ENCODE measurements around the gene DDC.

DDC gene

DNA sequence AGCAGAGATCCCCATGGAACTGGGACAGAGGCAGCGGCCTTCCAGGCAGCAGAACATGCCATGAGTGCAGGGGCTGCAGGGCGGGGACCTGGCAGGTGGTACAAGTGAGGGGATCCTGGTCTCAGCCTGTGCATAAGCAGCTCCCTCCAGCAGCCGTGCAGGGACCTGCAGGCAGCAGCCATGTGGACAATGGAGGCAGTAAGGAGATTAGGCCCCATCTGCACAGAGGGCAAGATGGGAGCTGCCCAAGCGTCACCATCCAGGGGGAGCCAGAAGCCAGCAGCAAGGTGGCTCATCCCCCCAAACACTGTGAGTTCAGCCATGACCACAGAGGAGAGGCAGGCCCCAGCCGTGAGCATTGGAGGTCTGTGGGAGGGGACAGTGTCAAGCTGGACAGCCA, 3.1 kb downstream of the DDC start:
- in situ Hi-C loops (cut with MboI; ENCODE audit: low sequenced_read_pairs, unreplicated experiment): no loop called here
- TF ChIP-seq, protein P1, sequence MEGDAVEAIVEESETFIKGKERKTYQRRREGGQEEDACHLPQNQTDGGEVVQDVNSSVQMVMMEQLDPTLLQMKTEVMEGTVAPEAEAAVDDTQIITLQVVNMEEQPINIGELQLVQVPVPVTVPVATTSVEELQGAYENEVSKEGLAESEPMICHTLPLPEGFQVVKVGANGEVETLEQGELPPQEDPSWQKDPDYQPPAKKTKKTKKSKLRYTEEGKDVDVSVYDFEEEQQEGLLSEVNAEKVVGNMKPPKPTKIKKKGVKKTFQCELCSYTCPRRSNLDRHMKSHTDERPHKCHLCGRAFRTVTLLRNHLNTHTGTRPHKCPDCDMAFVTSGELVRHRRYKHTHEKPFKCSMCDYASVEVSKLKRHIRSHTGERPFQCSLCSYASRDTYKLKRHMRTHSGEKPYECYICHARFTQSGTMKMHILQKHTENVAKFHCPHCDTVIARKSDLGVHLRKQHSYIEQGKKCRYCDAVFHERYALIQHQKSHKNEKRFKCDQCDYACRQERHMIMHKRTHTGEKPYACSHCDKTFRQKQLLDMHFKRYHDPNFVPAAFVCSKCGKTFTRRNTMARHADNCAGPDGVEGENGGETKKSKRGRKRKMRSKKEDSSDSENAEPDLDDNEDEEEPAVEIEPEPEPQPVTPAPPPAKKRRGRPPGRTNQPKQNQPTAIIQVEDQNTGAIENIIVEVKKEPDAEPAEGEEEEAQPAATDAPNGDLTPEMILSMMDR (IDR thresholded peaks at IDR 0.05; ENCODE audit: borderline replicate concordance, control extremely low read depth, extremely low read depth, insufficient read depth, missing control alignments): no peak
- no peak for DNase-seq (ENCODE audit: low spot score)

DNA sequence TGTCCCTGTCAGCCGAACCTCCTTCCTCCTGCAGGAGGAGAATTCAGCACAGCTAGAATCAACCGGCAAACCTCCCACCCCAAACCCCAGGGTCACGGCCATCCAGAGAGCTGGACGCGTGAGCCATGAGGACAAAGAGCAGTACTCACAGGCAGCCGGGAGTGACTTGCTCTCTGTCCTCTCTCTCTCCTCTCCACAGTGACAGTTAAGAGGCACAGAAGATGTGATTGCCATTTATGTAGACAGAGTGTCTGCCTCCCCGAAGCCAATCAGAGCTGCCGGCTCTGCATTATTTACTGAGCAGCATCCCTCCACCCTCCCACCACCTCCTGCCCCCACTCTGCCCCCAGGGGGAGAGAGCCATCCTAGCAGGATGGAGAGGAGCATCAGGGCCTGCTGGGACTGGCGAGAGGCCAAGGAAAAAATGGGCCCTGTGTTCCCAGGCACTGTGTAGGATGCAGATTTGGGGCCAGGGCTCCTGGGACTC, 4.3 kb downstream of the DDC start:
- TF ChIP-seq, protein P1 (IDR thresholded peaks at IDR 0.05; ENCODE audit: borderline replicate concordance, control extremely low read depth, extremely low read depth, insufficient read depth, missing control alignments): no peak
- in situ Hi-C loops (cut with MboI; ENCODE audit: low sequenced_read_pairs, unreplicated experiment): no loop called here
- no peak for DNase-seq (ENCODE audit: low spot score)

DNA sequence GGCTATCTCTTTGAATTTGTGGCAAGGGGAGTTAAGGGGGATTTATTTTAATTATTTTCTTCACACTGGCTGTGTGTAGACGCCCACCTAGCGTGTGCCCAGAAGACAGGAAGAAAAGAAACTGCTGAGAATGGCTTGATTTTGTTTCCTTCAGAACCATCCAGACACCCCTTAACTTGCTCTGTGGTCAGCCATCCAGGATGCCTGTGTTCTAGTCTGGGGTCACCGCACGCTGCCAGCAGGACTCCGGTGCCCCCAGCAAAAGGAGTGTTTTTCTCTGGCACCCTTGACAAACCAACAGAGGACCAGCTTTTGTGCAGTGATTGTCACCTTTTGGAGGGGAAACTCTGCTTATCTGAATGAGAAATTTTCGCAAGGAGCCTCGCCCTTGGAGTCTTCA, 5.3 kb downstream of the DDC start:
- DNase-seq (ENCODE audit: low spot score): no peak
- in situ Hi-C loops (cut with MboI; ENCODE audit: low sequenced_read_pairs, unreplicated experiment): no loop called here
- TF ChIP-seq, protein P1 (IDR thresholded peaks at IDR 0.05; ENCODE audit: borderline replicate concordance, control extremely low read depth, extremely low read depth, insufficient read depth, missing control alignments): no peak

DNA sequence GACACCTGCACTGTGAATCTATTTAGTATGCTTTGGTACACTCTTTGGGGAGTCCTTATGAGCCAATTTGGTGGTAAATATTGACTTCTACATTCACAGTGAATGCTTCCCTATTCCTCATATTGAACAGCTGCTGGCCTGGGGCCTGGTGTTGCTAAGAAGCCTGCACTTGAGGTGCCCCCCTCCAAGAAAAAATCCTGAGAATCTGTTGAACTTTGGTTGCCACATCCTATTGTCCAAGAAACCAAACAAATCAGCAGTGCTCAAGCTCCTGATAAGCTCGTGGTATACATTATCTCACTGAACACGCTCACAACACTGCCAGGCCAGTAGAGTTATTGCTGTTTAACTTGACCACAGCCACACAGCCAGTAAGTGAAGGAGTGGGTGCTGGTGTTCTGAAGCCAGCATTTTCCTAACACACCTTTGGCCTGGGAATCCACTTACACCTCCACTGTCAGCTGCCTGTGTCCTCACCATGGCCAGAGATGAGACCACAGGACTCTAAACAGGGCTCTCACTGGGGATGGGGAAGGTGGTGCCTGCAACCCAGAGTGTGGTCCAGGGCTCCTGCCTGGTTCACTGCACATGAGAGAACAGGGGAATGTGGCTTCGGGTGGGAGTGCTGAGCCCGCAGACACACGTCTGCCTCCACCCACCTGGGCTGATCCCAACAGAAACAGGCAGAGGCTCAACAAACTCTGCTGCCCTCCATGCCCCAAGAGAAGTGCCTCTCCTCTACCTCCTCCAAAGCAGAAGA, 6.7 kb downstream of the DDC start:
- in situ Hi-C loops (cut with MboI; ENCODE audit: low sequenced_read_pairs, unreplicated experiment): no loop called here
- TF ChIP-seq, protein P1 (IDR thresholded peaks at IDR 0.05; ENCODE audit: borderline replicate concordance, control extremely low read depth, extremely low read depth, insufficient read depth, missing control alignments): no peak
- no peak for DNase-seq (ENCODE audit: low spot score)

DNA sequence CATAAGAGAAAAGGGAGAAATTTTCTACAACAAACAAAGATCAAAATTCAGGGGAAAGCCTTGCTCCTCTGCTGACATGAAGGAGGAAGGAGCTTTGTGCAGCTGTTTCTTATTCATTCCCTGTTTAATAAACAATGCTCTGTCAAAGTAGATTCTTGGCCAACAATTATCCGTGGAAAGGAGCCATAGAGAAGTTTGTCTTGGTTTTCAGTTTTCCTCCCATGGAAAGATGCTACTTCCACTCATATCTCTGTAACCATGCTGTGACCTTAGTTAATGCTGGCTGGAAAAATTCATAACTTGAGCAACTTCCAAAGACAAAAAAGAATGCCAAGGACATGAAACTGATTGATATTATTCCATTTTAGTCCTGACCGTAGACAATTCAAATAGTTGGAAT, 8.1 kb downstream of the DDC start:
- DNase-seq (ENCODE audit: low spot score): no peak
- TF ChIP-seq, protein P1 (IDR thresholded peaks at IDR 0.05; ENCODE audit: borderline replicate concordance, control extremely low read depth, extremely low read depth, insufficient read depth, missing control alignments): no peak
- in situ Hi-C loops (cut with MboI; ENCODE audit: low sequenced_read_pairs, unreplicated experiment): no loop called here

DNA sequence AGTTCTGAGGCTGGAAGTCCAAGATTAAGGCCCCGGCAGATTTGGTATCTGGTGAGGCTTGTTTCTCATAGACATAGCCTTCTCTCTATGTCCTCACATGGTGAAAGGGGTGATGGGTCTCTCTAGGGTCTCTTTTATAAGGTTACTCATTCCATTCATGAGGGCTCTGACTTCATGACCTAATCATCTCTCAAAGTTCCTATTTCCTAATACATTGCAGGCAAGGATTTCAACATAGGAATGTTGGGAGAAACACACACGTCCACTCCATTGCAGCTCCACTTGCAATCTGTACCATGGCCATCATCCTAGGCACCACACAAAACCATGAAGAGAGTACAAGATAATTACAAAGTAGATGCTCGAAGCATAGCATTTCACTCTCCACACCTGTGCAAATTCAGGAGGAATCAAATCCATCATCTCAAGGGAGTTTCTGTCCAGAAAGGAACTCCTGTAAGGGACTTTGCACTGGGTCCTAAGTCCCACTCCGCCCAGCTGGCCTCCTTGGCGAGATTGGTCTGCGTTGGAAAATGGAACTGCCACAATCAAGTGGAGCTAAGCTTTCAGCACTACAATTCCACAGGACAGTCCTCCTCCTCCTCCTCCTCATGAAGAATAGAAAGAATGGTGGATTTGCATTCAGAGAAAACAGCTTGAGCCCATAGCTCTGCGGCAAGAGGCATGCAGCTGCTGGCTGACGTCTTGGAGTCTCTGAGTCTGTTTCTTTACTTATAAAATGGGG, 8.8 kb downstream of the DDC start:
- in situ Hi-C loops (cut with MboI; ENCODE audit: low sequenced_read_pairs, unreplicated experiment): no loop called here
- no peak for DNase-seq (ENCODE audit: low spot score)
- TF ChIP-seq, protein P1 (IDR thresholded peaks at IDR 0.05; ENCODE audit: borderline replicate concordance, control extremely low read depth, extremely low read depth, insufficient read depth, missing control alignments): no peak
